PC-9 (cell line): ENCODE measurements around the gene SH3RF2.
"Not testable (repeated sequence)": the region's sequence is repeated elsewhere in the genome, so short reads cannot be mapped to it uniquely, and the experiment has no call there.

Experiments
- CTCF ChIP-seq: fragments of 200-600 bp; sonication (generic); conservative IDR thresholded peaks from 2 replicates; pipeline ENCODE4 v1.6.1; 2017; ENCODE audit warnings: mixed run types, antibody characterized with exemption, mild to moderate bottlenecking, moderate library complexity
- EZH2 ChIP-seq: fragments of 200-600 bp; sonication (generic); IDR thresholded peaks from 2 replicates; pipeline ENCODE4 v1.8.0; 2017; ENCODE audit warnings: antibody characterized with exemption, low read depth

- TF ChIP-seq EZH2, CTCF: not testable (repeated sequence)
Measured at GRCh38 chr5:146010447-146010846, 74.1 kb downstream of the SH3RF2 start.
